H1 (cell line): Measurements from ENCODE around the gene SIM2. TPM values are rescaled to one million over a fixed set of nuclear protein-coding genes. Genes with fewer than 3 reads are reported as not detected.
A peak's percentile ranks its signal among the peaks of the same experiment; 100 is the strongest.

Experiments
- CTCF ChIA-PET: fragments of 300-600 bp; sonication (Branson Sonifier 250); formaldehyde crosslinking; loops from one replicate; lab custom pipeline; 2021; ENCODE audit not compliant: partially characterized antibody; lab: Charles Lee
- POLR2A ChIA-PET: fragments of 300-600 bp; sonication (Branson Sonifier 250); formaldehyde crosslinking; loops from one replicate; lab custom pipeline; 2021; ENCODE audit warnings: inconsistent platforms; ENCODE audit not compliant: partially characterized antibody; lab: Charles Lee
- DNase-seq, 2 experiments: peaks; one replicate each; pipeline versions ENCODE4 v3.0.0 to v3.0.0-alpha.2; 2010 to 2022; ENCODE audit warnings: low spot score in 2 of 2, low read depth in 1 of 2, mixed read lengths in 1 of 2
- FAIRE-seq: peaks from 2 replicates; lab custom pipeline; 2011; peaks lifted over from hg19 to GRCh38; lab: Jason Lieb, UNC
- H2AFZ ChIP-seq: 2 replicates; pipeline ENCODE4 v1.8.1; 2012; ENCODE audit warnings: low read length, inconsistent platforms
- H2AK5ac ChIP-seq: 2 replicates; pipeline ENCODE4 v1.6.1; 2013; ENCODE audit warnings: low read depth, low read length
- H2BK120ac ChIP-seq: replicated peaks from 2 replicates; pipeline ENCODE3; 2013; ENCODE audit warnings: low read depth, low read length, inconsistent platforms
- H2BK12ac ChIP-seq: 2 replicates; pipeline ENCODE4 v1.6.1; 2013; ENCODE audit warnings: low read depth, low read length
- H2BK15ac ChIP-seq: 2 replicates; pipeline ENCODE4 v1.6.1; 2013; ENCODE audit warnings: low read length
- H2BK20ac ChIP-seq: 2 replicates; pipeline ENCODE4 v1.6.1; 2013; ENCODE audit warnings: low read length
- H2BK5ac ChIP-seq: 2 replicates; pipeline ENCODE4 v1.6.1; 2013; ENCODE audit warnings: low read depth, low read length
- H3K14ac ChIP-seq: 2 replicates; pipeline ENCODE4 v1.6.1; 2013; ENCODE audit warnings: inconsistent platforms; ENCODE audit not compliant: insufficient read length
- H3K18ac ChIP-seq: 2 replicates; pipeline ENCODE4 v1.6.1; 2013; ENCODE audit warnings: low read length; ENCODE audit errors: extremely low read depth
- H3K23ac ChIP-seq: 2 replicates; pipeline ENCODE4 v1.6.1; 2013; ENCODE audit warnings: inconsistent platforms; ENCODE audit not compliant: insufficient read length
- H3K23me2 ChIP-seq: 2 replicates; pipeline ENCODE4 v1.6.1; 2013; ENCODE audit warnings: low read depth, low read length
- H3K27ac ChIP-seq: 2 replicates; pipeline ENCODE4 v1.6.1; 2011; ENCODE audit warnings: low read depth, low read length, inconsistent platforms
- H3K27me3 ChIP-seq, 4 experiments: replicated peaks in 1 of 4; 1 replicate in 1 of 4; 2 replicates in 3 of 4; pipeline versions ENCODE4 v1.6.1 to v1.8.1; 2011 to 2013; ENCODE audit warnings: low read length in 3 of 4, mild to moderate bottlenecking in 3 of 4, inconsistent platforms in 2 of 4, mixed read lengths in 2 of 4, moderate library complexity in 1 of 4; ENCODE audit not compliant: control insufficient read depth in 3 of 4, insufficient read depth in 3 of 4; ENCODE audit errors: extremely low read depth in 1 of 4
- H3K36me3 ChIP-seq, 4 experiments: 2 replicates each; pipeline versions ENCODE4 v1.6.1 to v1.8.1; 2011 to 2013; ENCODE audit warnings: mild to moderate bottlenecking in 4 of 4, low read length in 3 of 4, moderate library complexity in 2 of 4, control low read depth in 1 of 4, inconsistent platforms in 1 of 4; ENCODE audit not compliant: insufficient read depth in 4 of 4, control insufficient read depth in 2 of 4
- H3K4ac ChIP-seq: replicated peaks from 2 replicates; pipeline ENCODE3; 2013; ENCODE audit warnings: low read length, low read depth, mixed read lengths, inconsistent platforms; ENCODE audit not compliant: insufficient read length
- H3K4me1 ChIP-seq, 4 experiments: replicated peaks in 1 of 4; 1 replicate in 1 of 4; 2 replicates in 3 of 4; pipeline versions ENCODE4 v1.6.1 to v1.8.1; 2011 to 2013; ENCODE audit warnings: low read length in 3 of 4, inconsistent platforms in 2 of 4, mixed read lengths in 1 of 4; ENCODE audit not compliant: insufficient read depth in 4 of 4, control insufficient read depth in 3 of 4
- H3K4me2 ChIP-seq, 2 experiments: 2 replicates each; pipeline versions ENCODE4 v1.6.1 to v1.8.1; 2011 to 2013; ENCODE audit warnings: low read depth in 2 of 2, low read length in 2 of 2, control low read depth in 1 of 2, inconsistent platforms in 1 of 2, mild to moderate bottlenecking in 1 of 2; ENCODE audit not compliant: insufficient read depth in 1 of 2
- H3K4me3 ChIP-seq, 4 experiments: fragments of 200-600, 300-600 bp in 1 of 4; sonication (generic), shearing (Covaris generic), sonication (Bioruptor Twin) in 1 of 4; 2 replicates each; pipeline versions ENCODE4 v1.5.1 to v1.8.1; 2011 to 2016; ENCODE audit warnings: low read length in 4 of 4, low read depth in 3 of 4, control low read depth in 2 of 4, inconsistent platforms in 2 of 4, mild to moderate bottlenecking in 2 of 4, mixed read lengths in 1 of 4, moderate library complexity in 1 of 4; ENCODE audit not compliant: insufficient read depth in 2 of 4; ENCODE audit errors: extremely low read depth in 1 of 4
- H3K56ac ChIP-seq: replicated peaks from 2 replicates; pipeline ENCODE3; 2013; ENCODE audit warnings: low read depth, mild to moderate bottlenecking, mixed read lengths, low read length, inconsistent platforms; ENCODE audit not compliant: insufficient read length
- H3K79me1 ChIP-seq: 2 replicates; pipeline ENCODE4 v1.6.1; 2013; ENCODE audit warnings: low read depth, low read length, control low read depth
- H3K79me2 ChIP-seq, 2 experiments: 2 replicates each; pipeline versions ENCODE4 v1.6.1 to v1.8.1; 2012 to 2013; ENCODE audit warnings: low read length in 2 of 2, mild to moderate bottlenecking in 2 of 2, inconsistent platforms in 1 of 2; ENCODE audit not compliant: insufficient read depth in 2 of 2, control insufficient read depth in 1 of 2
- H3K9ac ChIP-seq, 4 experiments: replicated peaks in 1 of 4; 1 replicate in 1 of 4; 2 replicates in 3 of 4; pipeline versions ENCODE4 v1.6.1 to v1.8.1; 2011 to 2013; ENCODE audit warnings: low read depth in 3 of 4, low read length in 3 of 4, control low read depth in 2 of 4, mild to moderate bottlenecking in 2 of 4, moderate library complexity in 2 of 4, inconsistent platforms in 1 of 4; ENCODE audit errors: extremely low read depth in 1 of 4
- H3K9me3 ChIP-seq, 2 experiments: 2 replicates each; pipeline versions ENCODE4 v1.6.1 to v1.8.1; 2012 to 2013; ENCODE audit warnings: mild to moderate bottlenecking in 2 of 2, moderate library complexity in 2 of 2, control low read depth in 1 of 2, inconsistent platforms in 1 of 2, low read depth in 1 of 2, low read length in 1 of 2, mixed read lengths in 1 of 2; ENCODE audit not compliant: insufficient read depth in 2 of 2
- H4K20me1 ChIP-seq, 2 experiments: replicated peaks in 1 of 2; 2 replicates each; pipeline versions ENCODE3 to v1.8.1; 2011 to 2013; ENCODE audit warnings: inconsistent platforms in 2 of 2, low read length in 2 of 2, mild to moderate bottlenecking in 1 of 2; ENCODE audit not compliant: insufficient read depth in 2 of 2, control insufficient read depth in 1 of 2
- H4K5ac ChIP-seq: 2 replicates; pipeline ENCODE4 v1.6.1; 2013; ENCODE audit warnings: low read length, low read depth, mixed read lengths, inconsistent platforms; ENCODE audit not compliant: insufficient read length
- H4K8ac ChIP-seq: 2 replicates; pipeline ENCODE4 v1.8.0; 2013; ENCODE audit warnings: mild to moderate bottlenecking, moderate library complexity, low read length, inconsistent platforms; ENCODE audit not compliant: insufficient read depth; ENCODE audit errors: extremely low read depth
- H4K91ac ChIP-seq: replicated peaks from 2 replicates; pipeline ENCODE3; 2013; ENCODE audit warnings: low read length, mixed read lengths, inconsistent platforms; ENCODE audit not compliant: insufficient read length
- ATF3 ChIP-seq: IDR thresholded peaks from 2 replicates; pipeline ENCODE4 v1.6.1; 2011; ENCODE audit warnings: low read depth, mild to moderate bottlenecking, low read length; ENCODE audit not compliant: insufficient read depth
- POLR2AphosphoS5 ChIP-seq: IDR thresholded peaks from 2 replicates; pipeline ENCODE4 v1.6.1; 2011; ENCODE audit warnings: low read depth, low read length
- WGBS, 2 experiments: shearing (Covaris generic) in 1 of 2; methylation state at CpG; one replicate each; pipeline versions ENCODE4 v1.1.6 to v1.1.7; 2013 to 2015; ENCODE audit warnings: low lambda C conversion rate in 2 of 2, mixed read lengths in 2 of 2, inconsistent platforms in 1 of 2, low coverage in 1 of 2, missing lambda C conversion rate in 1 of 2; ENCODE audit not compliant: insufficient replicate concordance in 2 of 2, insufficient coverage in 1 of 2, insufficient read length in 1 of 2; ENCODE audit errors: extremely low coverage in 1 of 2, missing lambda C conversion rate in 1 of 2; 5-methylcytosine and 5-hydroxymethylcytosine counted together
- polyA plus RNA-seq, 7 experiments: library from polyadenylated mRNA; depleted of rRNA in 3 of 7; stranded (reverse) in 5 of 7; unstranded in 2 of 7; fragments of >200 nt in 5 of 7; fragments of 200-250 nt in 2 of 7; gene quantifications; 1 replicate in 5 of 7; 2 replicates in 1 of 7; 4 replicates in 1 of 7; pipeline versions ENCODE4 v1.2.1 to v1.2.3, GENCODE V29; 2011 to 2013; ENCODE audit warnings: missing spikeins in 2 of 7, mixed read lengths in 2 of 7
- total RNA-seq: library from RNA; stranded (reverse); fragmentation: NEBNext Ultra II Directional; extraction: Animal tissue kit (Norgen Biotek cat#: 25700); gene quantifications from 2 replicates; pipeline ENCODE4 v1.2.1, GENCODE V29; 2021

The SIM2 gene
- total and polyA plus RNA-seq, 2 of the 8 experiments (the other 6 are each of a cell fraction or from before 2014, with no cell fraction given), result 0.05 to 0.26 TPM

GRCh38 chr21:36658926-36659325, 40.0 kb upstream of the SIM2 start:
- no peak overlapping the region for H2AFZ ChIP-seq
- FAIRE-seq (no peak), DNase-seq (no peak)
- H4K91ac ChIP-seq, result no peak overlapping the region
- H3K14ac ChIP-seq, result no peak overlapping the region
- H2BK20ac ChIP-seq, result no peak overlapping the region
- no peak overlapping the region for H3K9ac ChIP-seq
- H3K27ac ChIP-seq, result no peak overlapping the region
- H3K18ac ChIP-seq, result no peak overlapping the region
- no peaks in the 10 kb centered on the region; a peak in 2 of 7 replicates for H3K4me1 ChIP-seq
- no peak overlapping the region for H2AK5ac ChIP-seq
- ChIA-PET CTCF (interaction anchor here (0.9 to 3.1 kb wide), 4 partner anchors 13 to 111 kb away, joined by 3 to 17 read pairs (median 4); no protein-coding TSS in a partner anchor), POLR2A (no interaction called here)
- H3K79me2 ChIP-seq, result no peaks in the 10 kb centered on the region
- H3K23me2 ChIP-seq, result no peaks in the 10 kb centered on the region
- no peaks in the 10 kb centered on the region for H3K79me1 ChIP-seq
- no peak overlapping the region for H3K4me3 ChIP-seq
- H4K20me1 ChIP-seq, result peaks cover 0 to 1% of the 10 kb centered on the region in 2 experiments
- 0 out of 2 replicates have a peak overlapping the region, but pooled peaks have one; percentile 89 for H2BK15ac ChIP-seq
- H4K5ac ChIP-seq, result no peak overlapping the region
- no peak overlapping the region for H3K4ac ChIP-seq
- no peak overlapping the region for H3K56ac ChIP-seq
- H3K23ac ChIP-seq, result no peak overlapping the region
- H3K36me3 ChIP-seq, result no peaks in the 10 kb centered on the region
- no peak overlapping the region for H4K8ac ChIP-seq
- H2BK120ac ChIP-seq, result no peak overlapping the region
- no peaks in the 10 kb centered on the region for H3K27me3 ChIP-seq
- 87% methylated on average over 4 of the region's 5 CpGs; no CpG with 5 or more reads in 1 of the 2 experiments for WGBS, 2 experiments
- no peak overlapping the region for H2BK5ac ChIP-seq
- no peak overlapping the region for H2BK12ac ChIP-seq
- H3K4me2 ChIP-seq, result no peak overlapping the region
- H3K9me3 ChIP-seq, result no peaks in the 10 kb centered on the region
- TF ChIP-seq POLR2AphosphoS5, result no peak
- TF ChIP-seq ATF3, result no peak
